ENCODE measurements around the gene BUD13.

DNA sequence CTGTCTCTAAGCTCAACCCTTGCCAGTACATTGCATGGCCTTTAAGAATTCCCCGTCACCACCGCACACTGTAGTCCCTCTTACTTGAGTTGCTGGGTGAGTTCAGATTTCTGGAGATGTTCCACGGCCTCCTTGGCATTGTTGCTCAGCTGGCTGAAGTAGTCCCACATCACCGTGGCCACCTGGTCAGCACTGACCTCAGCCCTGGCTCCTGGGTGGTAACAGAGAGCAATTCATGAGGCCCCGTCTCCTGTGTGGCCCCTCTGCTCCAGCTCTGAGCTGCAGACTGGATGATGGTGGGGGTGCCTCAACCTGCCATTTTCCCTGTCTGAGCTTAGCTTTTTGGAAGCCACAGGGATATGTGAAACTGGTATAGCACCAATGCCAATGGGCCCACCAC lies 49.8 kb upstream of the BUD13 start:
- TF ChIP-seq POLR2AphosphoS5 (IDR thresholded peaks at IDR 0.05), result no peak
- TF ChIP-seq, protein P1, sequence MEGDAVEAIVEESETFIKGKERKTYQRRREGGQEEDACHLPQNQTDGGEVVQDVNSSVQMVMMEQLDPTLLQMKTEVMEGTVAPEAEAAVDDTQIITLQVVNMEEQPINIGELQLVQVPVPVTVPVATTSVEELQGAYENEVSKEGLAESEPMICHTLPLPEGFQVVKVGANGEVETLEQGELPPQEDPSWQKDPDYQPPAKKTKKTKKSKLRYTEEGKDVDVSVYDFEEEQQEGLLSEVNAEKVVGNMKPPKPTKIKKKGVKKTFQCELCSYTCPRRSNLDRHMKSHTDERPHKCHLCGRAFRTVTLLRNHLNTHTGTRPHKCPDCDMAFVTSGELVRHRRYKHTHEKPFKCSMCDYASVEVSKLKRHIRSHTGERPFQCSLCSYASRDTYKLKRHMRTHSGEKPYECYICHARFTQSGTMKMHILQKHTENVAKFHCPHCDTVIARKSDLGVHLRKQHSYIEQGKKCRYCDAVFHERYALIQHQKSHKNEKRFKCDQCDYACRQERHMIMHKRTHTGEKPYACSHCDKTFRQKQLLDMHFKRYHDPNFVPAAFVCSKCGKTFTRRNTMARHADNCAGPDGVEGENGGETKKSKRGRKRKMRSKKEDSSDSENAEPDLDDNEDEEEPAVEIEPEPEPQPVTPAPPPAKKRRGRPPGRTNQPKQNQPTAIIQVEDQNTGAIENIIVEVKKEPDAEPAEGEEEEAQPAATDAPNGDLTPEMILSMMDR (IDR thresholded peaks at IDR 0.05; ENCODE audit: poor library complexity, severe bottlenecking), result no peak
- TF ChIP-seq, protein P2, sequence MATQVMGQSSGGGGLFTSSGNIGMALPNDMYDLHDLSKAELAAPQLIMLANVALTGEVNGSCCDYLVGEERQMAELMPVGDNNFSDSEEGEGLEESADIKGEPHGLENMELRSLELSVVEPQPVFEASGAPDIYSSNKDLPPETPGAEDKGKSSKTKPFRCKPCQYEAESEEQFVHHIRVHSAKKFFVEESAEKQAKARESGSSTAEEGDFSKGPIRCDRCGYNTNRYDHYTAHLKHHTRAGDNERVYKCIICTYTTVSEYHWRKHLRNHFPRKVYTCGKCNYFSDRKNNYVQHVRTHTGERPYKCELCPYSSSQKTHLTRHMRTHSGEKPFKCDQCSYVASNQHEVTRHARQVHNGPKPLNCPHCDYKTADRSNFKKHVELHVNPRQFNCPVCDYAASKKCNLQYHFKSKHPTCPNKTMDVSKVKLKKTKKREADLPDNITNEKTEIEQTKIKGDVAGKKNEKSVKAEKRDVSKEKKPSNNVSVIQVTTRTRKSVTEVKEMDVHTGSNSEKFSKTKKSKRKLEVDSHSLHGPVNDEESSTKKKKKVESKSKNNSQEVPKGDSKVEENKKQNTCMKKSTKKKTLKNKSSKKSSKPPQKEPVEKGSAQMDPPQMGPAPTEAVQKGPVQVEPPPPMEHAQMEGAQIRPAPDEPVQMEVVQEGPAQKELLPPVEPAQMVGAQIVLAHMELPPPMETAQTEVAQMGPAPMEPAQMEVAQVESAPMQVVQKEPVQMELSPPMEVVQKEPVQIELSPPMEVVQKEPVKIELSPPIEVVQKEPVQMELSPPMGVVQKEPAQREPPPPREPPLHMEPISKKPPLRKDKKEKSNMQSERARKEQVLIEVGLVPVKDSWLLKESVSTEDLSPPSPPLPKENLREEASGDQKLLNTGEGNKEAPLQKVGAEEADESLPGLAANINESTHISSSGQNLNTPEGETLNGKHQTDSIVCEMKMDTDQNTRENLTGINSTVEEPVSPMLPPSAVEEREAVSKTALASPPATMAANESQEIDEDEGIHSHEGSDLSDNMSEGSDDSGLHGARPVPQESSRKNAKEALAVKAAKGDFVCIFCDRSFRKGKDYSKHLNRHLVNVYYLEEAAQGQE (IDR thresholded peaks at IDR 0.05; ENCODE audit: borderline replicate concordance), result no peak
- TF ChIP-seq RAD21 (conservative IDR thresholded peaks at IDR 0.05), result no peak
- no peak for TF ChIP-seq EZH2 (IDR thresholded peaks at IDR 0.05; ENCODE audit: borderline replicate concordance, insufficient read depth, low read length, poor library complexity, severe bottlenecking)
- TF ChIP-seq MXI1 (conservative IDR thresholded peaks at IDR 0.05; ENCODE audit: poor library complexity, severe bottlenecking), result no peak
- no peak for TF ChIP-seq TAF1 (IDR thresholded peaks at IDR 0.05; ENCODE audit: low read depth)
- no peak for TF ChIP-seq SMC3 (conservative IDR thresholded peaks at IDR 0.05; ENCODE audit: poor library complexity)
